IPS-18c (cell line): Measurements from ENCODE around the gene KBTBD8.

Experiments
- H3K4me3 ChIP-seq: 2 replicates; pipeline ENCODE4 v1.7.0; 2013; ENCODE audit warnings: low read depth, mild to moderate bottlenecking, low read length, moderate library complexity; ENCODE audit not compliant: insufficient read depth
- H3K9me3 ChIP-seq: one replicate; pipeline ENCODE4 v1.6.1; 2013; ENCODE audit warnings: mild to moderate bottlenecking, low read length, moderate library complexity; ENCODE audit not compliant: control insufficient read depth, insufficient read depth

Gene KBTBD8

GRCh38 chr3:67018105-67018788 lies 20.1 kb downstream of the KBTBD8 start:
- no peak overlapping the region for H3K4me3 ChIP-seq
- no peaks in the 10 kb centered on the region for H3K9me3 ChIP-seq

DNA sequence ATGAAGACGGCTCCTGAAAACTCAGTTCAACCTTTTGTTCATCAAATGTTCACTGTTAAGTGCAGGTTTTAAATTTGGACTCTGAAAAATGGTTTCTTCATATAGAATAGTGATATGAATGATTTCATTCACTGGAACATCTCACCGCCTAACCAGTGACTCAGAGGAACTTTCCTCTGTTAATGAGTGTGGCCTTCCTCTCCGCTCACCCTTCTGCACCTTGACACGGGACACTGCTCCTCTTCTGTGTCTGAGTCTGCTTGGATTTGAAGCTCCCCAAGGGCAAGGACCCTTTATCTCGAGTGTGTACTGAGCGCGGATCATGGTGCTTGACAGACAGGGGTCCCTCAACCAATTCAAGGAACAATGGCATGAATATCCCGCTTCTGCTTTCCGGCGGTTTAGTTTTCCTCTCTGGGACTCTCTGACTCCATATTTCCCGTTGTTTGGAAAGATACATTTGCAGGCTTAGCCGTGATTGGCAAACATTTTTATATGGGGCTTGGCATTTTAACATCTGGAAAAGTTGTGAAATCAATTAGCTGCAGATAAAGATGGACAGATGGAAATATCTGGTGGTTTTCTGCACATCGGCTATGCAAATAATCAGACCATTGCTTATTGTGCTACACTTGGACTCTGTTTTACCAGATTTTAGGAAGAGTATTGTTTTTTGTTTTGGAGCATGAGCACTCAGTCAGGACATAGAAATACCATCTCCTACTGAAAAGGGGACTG lies 20.9 kb downstream of the KBTBD8 start:
- no peaks in the 10 kb centered on the region for H3K9me3 ChIP-seq
- no peak overlapping the region for H3K4me3 ChIP-seq

DNA sequence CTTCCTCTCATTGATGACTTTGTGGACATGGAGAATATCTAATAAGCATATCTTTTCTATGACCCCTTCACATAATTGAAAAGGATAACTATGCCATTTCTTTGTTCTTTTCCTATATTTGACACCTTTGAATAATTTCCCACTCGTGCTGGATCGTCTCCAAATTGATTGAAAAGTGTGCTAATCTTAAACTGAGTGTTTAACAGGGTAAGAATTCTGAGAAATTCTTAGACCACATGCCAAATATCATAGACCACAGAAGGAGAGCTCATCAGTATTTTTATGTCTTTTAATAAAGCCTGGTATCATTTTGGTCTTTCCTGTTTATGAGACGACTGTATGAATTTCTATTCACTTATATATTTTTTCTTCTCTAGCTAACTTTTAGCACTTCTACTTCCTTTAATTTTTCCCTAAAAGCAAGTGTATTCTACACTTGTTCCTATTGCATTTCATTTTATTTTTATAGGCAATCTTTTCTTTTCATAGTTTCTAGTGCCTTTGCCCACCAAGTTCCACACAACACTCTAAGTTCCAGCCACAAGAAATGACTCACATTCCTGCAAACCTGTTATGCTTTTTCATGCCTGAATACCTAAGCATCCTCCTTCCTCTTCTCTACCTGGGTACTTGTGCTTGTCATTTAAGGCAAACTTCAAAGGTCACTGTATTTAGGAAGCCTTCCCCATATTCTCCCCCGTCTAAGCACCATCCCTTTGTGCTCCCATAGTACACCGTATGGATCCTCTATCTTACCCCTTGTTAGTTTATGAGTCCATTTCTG lies 30.1 kb downstream of the KBTBD8 start:
- H3K9me3 ChIP-seq: no peaks in the 10 kb centered on the region
- H3K4me3 ChIP-seq: no peak overlapping the region

- Histone ChIP-seq H3K9me3 (no peaks in the 10 kb centered on the region), H3K4me3 (no peak overlapping the region)
Observed at GRCh38 chr3:67030785-67031740, 33.0 kb downstream of the KBTBD8 start.

- Histone ChIP-seq H3K9me3 (no peaks in the 10 kb centered on the region), H3K4me3 (no peak overlapping the region)
Observed at GRCh38 chr3:67031986-67032385, 33.9 kb downstream of the KBTBD8 start.

GRCh38 chr3:67033079-67033478 lies 35.0 kb downstream of the KBTBD8 start:
- no peaks in the 10 kb centered on the region for H3K9me3 ChIP-seq
- no peak overlapping the region for H3K4me3 ChIP-seq

DNA sequence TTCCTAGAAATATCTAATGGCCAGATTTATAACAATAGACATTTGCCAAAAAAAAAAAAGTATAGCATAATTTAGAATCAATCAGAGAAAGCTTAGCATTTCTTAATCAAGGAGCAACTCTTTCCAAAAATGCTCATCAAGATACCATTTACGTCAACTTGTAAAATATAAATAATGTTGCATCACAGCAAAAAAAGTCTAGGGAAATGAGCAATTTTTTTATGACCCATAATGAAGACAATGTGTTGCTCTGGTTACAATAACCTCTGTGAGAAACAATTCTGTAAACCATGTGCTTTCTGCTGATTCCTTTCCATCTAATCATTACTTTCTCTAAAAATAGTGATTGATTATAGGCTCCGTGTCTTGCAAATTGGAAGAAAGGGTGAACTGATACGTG lies 36.3 kb downstream of the KBTBD8 start:
- H3K4me3 ChIP-seq: no peak overlapping the region

GRCh38 chr3:67037615-67038014 lies 39.5 kb downstream of the KBTBD8 start:
- H3K4me3 ChIP-seq: no peak overlapping the region
- H3K9me3 ChIP-seq: no peaks in the 10 kb centered on the region

More for the DNA sequence above, 36.3 kb downstream of the KBTBD8 start:
- no peaks in the 10 kb centered on the region for H3K9me3 ChIP-seq

GRCh38 chr3:67044295-67044694 lies 46.2 kb downstream of the KBTBD8 start:
- no peak overlapping the region for H3K4me3 ChIP-seq
- H3K9me3 ChIP-seq: no peaks in the 10 kb centered on the region

DNA sequence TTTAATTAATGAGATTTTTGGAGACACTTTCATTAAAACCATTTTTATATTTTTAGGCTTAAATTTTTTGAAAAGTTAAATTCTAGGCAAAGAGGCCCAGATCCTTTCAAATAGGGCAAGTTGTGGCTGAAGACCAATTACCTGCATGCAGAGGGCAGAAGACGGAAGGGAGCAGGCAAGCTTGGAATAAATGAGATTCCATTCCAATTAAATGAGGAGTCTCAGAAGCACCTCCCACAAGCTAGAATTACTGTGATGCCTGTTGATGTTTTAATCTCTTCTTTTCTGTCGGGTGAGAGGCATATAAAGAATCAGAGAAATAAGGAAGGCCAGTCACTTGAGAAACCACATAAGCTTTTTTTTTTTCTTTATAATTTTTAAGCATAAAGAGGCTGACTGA lies 46.8 kb downstream of the KBTBD8 start:
- no peaks in the 10 kb centered on the region for H3K9me3 ChIP-seq
- no peak overlapping the region for H3K4me3 ChIP-seq

- Histone ChIP-seq H3K4me3 (no peak overlapping the region), H3K9me3 (no peaks in the 10 kb centered on the region)
Observed at GRCh38 chr3:67045711-67046465, 47.8 kb downstream of the KBTBD8 start.

DNA sequence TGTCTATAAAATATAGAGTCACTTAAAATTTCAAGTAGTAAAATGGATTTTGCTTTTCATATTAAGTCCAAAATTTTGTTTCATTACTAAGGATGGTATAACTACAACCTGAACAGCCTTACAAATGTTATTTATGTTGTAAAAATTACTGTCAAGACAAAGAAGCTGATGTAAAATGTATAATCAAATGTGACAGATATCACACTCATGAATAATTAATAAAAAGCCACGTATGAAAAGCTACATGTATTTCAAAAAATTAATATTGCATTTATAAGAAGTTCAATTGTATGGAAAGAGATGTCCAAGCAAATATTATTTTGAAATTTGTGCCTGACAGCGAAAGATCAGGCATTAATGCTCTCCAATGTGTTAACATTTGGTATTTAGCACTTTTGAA lies 48.9 kb downstream of the KBTBD8 start:
- no peak overlapping the region for H3K4me3 ChIP-seq

GRCh38 chr3:67048067-67048714 lies 50.1 kb downstream of the KBTBD8 start:
- Histone ChIP-seq H3K9me3 (no peaks in the 10 kb centered on the region), H3K4me3 (no peak overlapping the region)

More for the DNA sequence above, 48.9 kb downstream of the KBTBD8 start:
- H3K9me3 ChIP-seq: no peaks in the 10 kb centered on the region

- Histone ChIP-seq H3K4me3 (no peak overlapping the region), H3K9me3 (no peaks in the 10 kb centered on the region)
Observed at GRCh38 chr3:67048715-67049074, 50.6 kb downstream of the KBTBD8 start.

GRCh38 chr3:67059443-67059842 lies 61.3 kb downstream of the KBTBD8 start:
- Histone ChIP-seq H3K9me3 (no peaks in the 10 kb centered on the region), H3K4me3 (no peak overlapping the region)
